ENCODE results near the gene LFNG. TPM values are rescaled to one million over a fixed set of nuclear protein-coding genes. Genes with fewer than 3 reads are reported as not detected.

The LFNG gene
- total RNA-seq, 3 donors from 2014 or later (not counting 1 experiment from before 2014, with no cell fraction given), result 140 to 191 (median 176) TPM

- Histone ChIP-seq H3K4me3 (ENCODE audit: low read length) (no peak overlapping the region), H3K27ac (ENCODE audit: low read length) (no peak overlapping the region), H3K36me3 (ENCODE audit: control insufficient read depth, insufficient read depth, low read length) (no peaks in the 10 kb centered on the region), H3K27me3 (ENCODE audit: control insufficient read depth, insufficient read depth, low read length) (peaks cover 7% of the 10 kb centered on the region), H3K4me1 (ENCODE audit: control insufficient read depth, insufficient read depth, low read length) (peaks cover 5% of the 10 kb centered on the region), H3K9me3 (ENCODE audit: control insufficient read depth, insufficient read depth, low read length) (no peaks in the 10 kb centered on the region)
- no peaks in the 10 kb centered on the region for H3K4me1 Mint-ChIP-seq
- no peaks in the 10 kb centered on the region for H3K36me3 Mint-ChIP-seq
- H3K4me3 Mint-ChIP-seq, result no peak overlapping the region
- no peak overlapping the region for H3K27ac Mint-ChIP-seq
- intact Hi-C loops (cut with micrococcal nuclease), result no loop called here
- ATAC-seq (no peak), DNase-seq (no peak)
- WGBS (ENCODE audit: insufficient coverage), result 63% methylated on average over 32 of the region's 32 CpGs
- TF ChIP-seq CTCF (IDR thresholded peaks at IDR 0.05), result no peak
- H3K9me3 Mint-ChIP-seq, result peaks cover 0 to 11% of the 10 kb centered on the region in 2 donors
- H3K27me3 Mint-ChIP-seq (ENCODE audit: low read depth in 2 of 2), result peaks cover 0 to 17% of the 10 kb centered on the region in 2 donors
Measured at GRCh38 chr7:2494191-2495130, 25.1 kb upstream of the LFNG start.

GRCh38 chr7:2495418-2496299 lies 23.9 kb upstream of the LFNG start:
- H3K27ac ChIP-seq (ENCODE audit: low read length), result no peak overlapping the region
- ATAC-seq, result no peak
- WGBS (ENCODE audit: insufficient coverage), result 86% methylated on average over 21 of the region's 25 CpGs
- intact Hi-C loops (cut with micrococcal nuclease), result no loop called here
- peaks cover 7% of the 10 kb centered on the region for H3K27me3 ChIP-seq (ENCODE audit: control insufficient read depth, insufficient read depth, low read length)
- Mint-ChIP-seq H3K4me1 (peaks cover 0 to 4% of the 10 kb centered on the region in 2 donors), H3K4me3 (no peak overlapping the region), H3K9me3 (peaks cover 0 to 11% of the 10 kb centered on the region in 2 donors), H3K27me3 (ENCODE audit: low read depth in 2 of 2) (peaks cover 0 to 15% of the 10 kb centered on the region in 2 donors), H3K36me3 (no peaks in the 10 kb centered on the region), H3K27ac (no peak overlapping the region)
- no peak for TF ChIP-seq CTCF (IDR thresholded peaks at IDR 0.05)
- peaks cover 5% of the 10 kb centered on the region for H3K4me1 ChIP-seq (ENCODE audit: control insufficient read depth, insufficient read depth, low read length)
- no peaks in the 10 kb centered on the region for H3K36me3 ChIP-seq (ENCODE audit: control insufficient read depth, insufficient read depth, low read length)
- no peaks in the 10 kb centered on the region for H3K9me3 ChIP-seq (ENCODE audit: control insufficient read depth, insufficient read depth, low read length)
- H3K4me3 ChIP-seq (ENCODE audit: low read length), result no peak overlapping the region
- no peak for DNase-seq

GRCh38 chr7:2496375-2496774 lies 23.2 kb upstream of the LFNG start:
- Histone ChIP-seq H3K27me3 (ENCODE audit: control insufficient read depth, insufficient read depth, low read length) (peaks cover 7% of the 10 kb centered on the region), H3K4me3 (ENCODE audit: low read length) (no peak overlapping the region), H3K36me3 (ENCODE audit: control insufficient read depth, insufficient read depth, low read length) (no peaks in the 10 kb centered on the region), H3K4me1 (ENCODE audit: control insufficient read depth, insufficient read depth, low read length) (peaks cover 5% of the 10 kb centered on the region), H3K9me3 (ENCODE audit: control insufficient read depth, insufficient read depth, low read length) (no peaks in the 10 kb centered on the region), H3K27ac (ENCODE audit: low read length) (no peak overlapping the region)
- no peaks in the 10 kb centered on the region for H3K36me3 Mint-ChIP-seq
- WGBS (ENCODE audit: insufficient coverage), result 91% methylated on average over 9 of the region's 9 CpGs
- ATAC-seq (no peak), DNase-seq (no peak)
- H3K27me3 Mint-ChIP-seq (ENCODE audit: low read depth in 2 of 2), result peaks cover 0 to 14% of the 10 kb centered on the region in 2 donors
- H3K4me1 Mint-ChIP-seq, result peaks cover 0 to 5% of the 10 kb centered on the region in 2 donors
- H3K9me3 Mint-ChIP-seq, result peaks cover 0 to 10% of the 10 kb centered on the region in 2 donors
- no peak overlapping the region for H3K27ac Mint-ChIP-seq
- intact Hi-C loops (cut with micrococcal nuclease), result no loop called here
- no peak overlapping the region for H3K4me3 Mint-ChIP-seq
- no peak for TF ChIP-seq CTCF (IDR thresholded peaks at IDR 0.05)

Data from natural killer cell (primary cell).